Activated T-cell treated with anti-CD3 and anti-CD28 coated beads, Interleukin-2, amount 50 U/mL, for 72 hours (primary cell): ENCODE results near the gene KIF14. TPM values are rescaled to one million over a fixed set of nuclear protein-coding genes. Genes with fewer than 3 reads are reported as not detected.
A peak's percentile ranks its signal among the peaks of the same experiment; 100 is the strongest.
"Not testable (repeated sequence)": the region's sequence is repeated elsewhere in the genome, so short reads cannot be mapped to it uniquely, and the experiment has no call there.

Experiments used
- ATAC-seq, 2 donors: fragments of 150-1000 bp; cut with Tn5 transposase; replicated peaks in 1 of 2; 2 replicates each; pipeline ENCODE4 v1.10.0; 2021; ENCODE audit warnings: moderate library complexity in 2 of 2, mild to moderate bottlenecking in 1 of 2
- DNase-seq, 2 donors: peaks; one replicate each; pipeline ENCODE4 v3.0.0; 2021 to 2022; ENCODE audit warnings: mixed read lengths in 1 of 2
- H3K27ac Mint-ChIP-seq: one replicate; pipeline ENCODE4 v1.8.0; 2022; ENCODE audit warnings: mild to moderate bottlenecking, moderate library complexity, mixed read lengths
- H3K27me3 Mint-ChIP-seq: one replicate; pipeline ENCODE4 v1.8.0; 2022; ENCODE audit warnings: low read depth, mixed read lengths
- H3K36me3 Mint-ChIP-seq, 2 donors: one replicate each; pipeline ENCODE4 v1.8.0; 2022; ENCODE audit warnings: mixed read lengths in 2 of 2, mild to moderate bottlenecking in 1 of 2; ENCODE audit not compliant: insufficient read depth in 2 of 2
- H3K4me1 Mint-ChIP-seq: one replicate; pipeline ENCODE4 v1.8.0; 2022; ENCODE audit warnings: low read depth, mixed read lengths
- H3K4me3 Mint-ChIP-seq, 2 donors: one replicate each; pipeline ENCODE4 v1.8.0; 2022; ENCODE audit warnings: mild to moderate bottlenecking in 2 of 2, mixed read lengths in 2 of 2, moderate library complexity in 2 of 2
- H3K9me3 Mint-ChIP-seq, 2 donors: one replicate each; pipeline ENCODE4 v1.8.0; 2022; ENCODE audit warnings: mixed read lengths in 2 of 2
- total RNA-seq, 2 donors: library from RNA; stranded (reverse); gene quantifications; one replicate each; pipeline ENCODE4 v1.2.3, GENCODE V29; 2022

The KIF14 gene
- total RNA-seq, 2 donors from 2014 or later, result 15.8 to 20.1 TPM

DNA sequence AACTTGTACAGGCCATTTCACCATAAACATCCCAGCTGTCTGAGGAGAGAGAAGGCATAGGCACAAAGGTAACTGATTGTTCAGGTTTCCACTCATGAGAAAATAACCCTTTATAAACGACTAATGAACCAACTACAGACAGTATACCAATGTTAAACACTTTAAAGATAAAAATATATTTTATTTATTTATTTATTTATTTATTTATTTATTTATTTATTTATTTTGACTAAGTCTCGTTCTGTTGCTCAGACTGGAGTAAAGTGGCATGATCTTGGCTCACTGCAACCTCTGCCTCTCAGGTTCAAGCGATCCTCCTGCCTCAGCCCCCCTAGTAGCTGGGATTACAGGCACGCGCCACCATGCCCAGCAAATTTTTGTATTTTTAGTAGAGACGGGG lies 67.8 kb downstream of the KIF14 start:
- not testable (repeated sequence) for H3K9me3 Mint-ChIP-seq, H3K4me1 Mint-ChIP-seq, ATAC-seq, H3K36me3 Mint-ChIP-seq, DNase-seq, H3K4me3 Mint-ChIP-seq, H3K27ac Mint-ChIP-seq, H3K27me3 Mint-ChIP-seq

GRCh38 chr1:200550367-200550766 lies 70.2 kb downstream of the KIF14 start:
- no peaks in the 10 kb centered on the region for H3K9me3 Mint-ChIP-seq
- H3K27me3 Mint-ChIP-seq, result peaks cover 7% of the 10 kb centered on the region
- no peak overlapping the region for H3K27ac Mint-ChIP-seq
- DNase-seq (no peak), ATAC-seq (no peak)
- no peak overlapping the region for H3K4me3 Mint-ChIP-seq
- H3K36me3 Mint-ChIP-seq, result peaks cover 4 to 5% of the 10 kb centered on the region in 2 donors
- peaks cover 22% of the 10 kb centered on the region for H3K4me1 Mint-ChIP-seq

- Mint-ChIP-seq H3K4me1 (peaks cover 22% of the 10 kb centered on the region), H3K4me3 (no peak overlapping the region), H3K27ac (no peak overlapping the region), H3K36me3 (no peaks in the 10 kb centered on the region), H3K27me3 (peaks cover 7% of the 10 kb centered on the region), H3K9me3 (no peaks in the 10 kb centered on the region)
- no peak for DNase-seq
- ATAC-seq, result no peak
Measured at GRCh38 chr1:200547386-200547785, 73.2 kb downstream of the KIF14 start.

GRCh38 chr1:200546577-200546976 lies 74.0 kb downstream of the KIF14 start:
- no peak overlapping the region for H3K27ac Mint-ChIP-seq
- H3K9me3 Mint-ChIP-seq, result no peaks in the 10 kb centered on the region
- no peak for DNase-seq
- H3K4me3 Mint-ChIP-seq, result no peak overlapping the region
- H3K4me1 Mint-ChIP-seq, result peaks cover 22% of the 10 kb centered on the region
- H3K36me3 Mint-ChIP-seq, result no peaks in the 10 kb centered on the region
- peaks cover 7% of the 10 kb centered on the region for H3K27me3 Mint-ChIP-seq
- no peak for ATAC-seq

GRCh38 chr1:200542162-200542561 lies 78.4 kb downstream of the KIF14 start:
- ATAC-seq (no peak), DNase-seq (no peak)
- Mint-ChIP-seq H3K27me3 (peaks cover 7% of the 10 kb centered on the region), H3K36me3 (no peaks in the 10 kb centered on the region), H3K9me3 (peaks cover 3% of the 10 kb centered on the region in 2 donors), H3K4me3 (no peak overlapping the region), H3K27ac (no peak overlapping the region), H3K4me1 (peaks cover 11% of the 10 kb centered on the region)

- no peak for ATAC-seq
- H3K4me1 Mint-ChIP-seq, result no peaks in the 10 kb centered on the region
- H3K27me3 Mint-ChIP-seq, result no peaks in the 10 kb centered on the region
- no peak for DNase-seq
- H3K9me3 Mint-ChIP-seq, result peaks cover 3% of the 10 kb centered on the region in 2 donors
- no peak overlapping the region for H3K4me3 Mint-ChIP-seq
- no peaks in the 10 kb centered on the region for H3K36me3 Mint-ChIP-seq
- H3K27ac Mint-ChIP-seq, result no peak overlapping the region
Measured at GRCh38 chr1:200540281-200540680, 80.3 kb downstream of the KIF14 start.

DNA sequence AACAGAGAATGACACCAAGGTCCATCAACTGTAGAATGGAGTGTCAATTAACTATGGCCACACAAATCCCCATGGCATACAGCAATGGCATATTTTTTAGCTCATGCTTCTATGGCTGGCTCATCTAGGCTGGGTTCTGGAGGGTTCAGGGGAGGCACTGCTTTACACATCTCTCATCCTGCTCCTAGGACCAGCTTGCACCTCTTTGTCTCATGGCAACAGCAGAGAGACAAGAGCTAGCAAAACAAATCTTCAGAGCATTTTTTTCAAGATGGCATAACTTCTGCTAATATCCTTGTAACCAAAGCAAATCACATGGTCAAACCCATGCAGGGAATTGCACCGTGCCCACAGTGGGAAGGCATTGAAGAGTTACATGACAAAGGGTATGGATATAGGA lies 82.4 kb downstream of the KIF14 start:
- DNase-seq (no peak), ATAC-seq (no peak)
- H3K9me3 Mint-ChIP-seq, result peaks cover 3% of the 10 kb centered on the region in 2 donors
- no peak overlapping the region for H3K27ac Mint-ChIP-seq
- no peaks in the 10 kb centered on the region for H3K36me3 Mint-ChIP-seq
- H3K4me1 Mint-ChIP-seq, result no peaks in the 10 kb centered on the region
- no peaks in the 10 kb centered on the region for H3K27me3 Mint-ChIP-seq
- H3K4me3 Mint-ChIP-seq, result no peak overlapping the region

DNA sequence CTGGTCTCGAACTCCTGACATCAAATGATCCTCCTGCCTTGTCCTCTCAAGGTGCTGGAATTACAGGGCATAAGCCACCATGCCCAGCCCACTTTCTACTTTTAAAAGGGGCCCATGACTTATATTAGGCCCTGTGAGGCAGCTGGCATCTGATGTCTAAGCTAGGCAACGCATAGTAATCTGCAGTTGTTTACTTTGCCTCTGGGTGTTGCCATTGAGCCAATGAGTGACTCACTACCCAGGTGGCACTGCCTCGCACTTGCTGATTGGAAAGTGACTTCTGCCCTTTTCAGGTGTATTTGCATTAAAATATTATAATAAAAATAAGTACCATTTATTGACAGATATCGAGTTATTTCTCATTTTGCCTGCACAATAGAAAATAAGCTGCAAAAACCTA lies 84.9 kb downstream of the KIF14 start:
- H3K9me3 Mint-ChIP-seq, result peaks cover 3% of the 10 kb centered on the region in 2 donors
- H3K27ac Mint-ChIP-seq, result no peak overlapping the region
- ATAC-seq (peak; percentile 75 to 78), DNase-seq (peak; percentile 17 to 23)
- H3K27me3 Mint-ChIP-seq, result no peaks in the 10 kb centered on the region
- no peaks in the 10 kb centered on the region for H3K36me3 Mint-ChIP-seq
- no peak overlapping the region for H3K4me3 Mint-ChIP-seq
- peaks cover 7% of the 10 kb centered on the region for H3K4me1 Mint-ChIP-seq

GRCh38 chr1:200530623-200531261 lies 89.8 kb downstream of the KIF14 start:
- Mint-ChIP-seq H3K27ac (no peak overlapping the region), H3K9me3 (no peaks in the 10 kb centered on the region), H3K4me3 (peak overlapping the region; percentile 45 to 61), H3K27me3 (no peaks in the 10 kb centered on the region), H3K4me1 (peaks cover 27% of the 10 kb centered on the region), H3K36me3 (no peaks in the 10 kb centered on the region)
- peak; percentile 16 to 22 for DNase-seq
- ATAC-seq, result peak; percentile 69 to 71

- Mint-ChIP-seq H3K9me3 (no peaks in the 10 kb centered on the region), H3K36me3 (no peaks in the 10 kb centered on the region), H3K4me3 (no peak overlapping the region), H3K4me1 (peaks cover 27% of the 10 kb centered on the region), H3K27me3 (no peaks in the 10 kb centered on the region), H3K27ac (no peak overlapping the region)
- ATAC-seq, result no peak
- no peak for DNase-seq
Measured at GRCh38 chr1:200528858-200529606, 91.5 kb downstream of the KIF14 start.

DNA sequence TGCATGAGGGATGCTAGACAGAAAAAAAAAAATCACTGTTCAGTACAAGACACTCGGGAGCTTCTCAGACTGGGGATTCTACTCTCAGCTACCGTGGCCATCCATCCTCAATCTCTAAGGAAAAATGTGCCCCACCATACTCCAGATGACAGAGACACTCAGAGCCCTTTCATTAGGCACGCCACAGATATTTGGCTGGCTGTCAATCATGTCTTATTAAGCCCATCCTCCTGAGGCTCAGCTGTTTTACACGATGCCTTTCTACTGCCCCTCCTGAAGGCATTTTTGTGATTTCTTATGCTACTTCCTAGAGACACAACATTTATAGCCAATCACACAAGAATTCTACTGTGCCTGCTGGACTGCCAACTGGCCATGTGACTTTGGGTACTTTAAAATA lies 92.9 kb downstream of the KIF14 start:
- no peaks in the 10 kb centered on the region for H3K9me3 Mint-ChIP-seq
- no peak overlapping the region for H3K27ac Mint-ChIP-seq
- no peak for ATAC-seq
- H3K4me3 Mint-ChIP-seq, result no peak overlapping the region
- H3K4me1 Mint-ChIP-seq, result peaks cover 27% of the 10 kb centered on the region
- DNase-seq, result no peak
- no peaks in the 10 kb centered on the region for H3K27me3 Mint-ChIP-seq
- H3K36me3 Mint-ChIP-seq, result no peaks in the 10 kb centered on the region

GRCh38 chr1:200526709-200527612 lies 93.6 kb downstream of the KIF14 start:
- Mint-ChIP-seq H3K4me1 (peaks cover 27% of the 10 kb centered on the region), H3K4me3 (no peak overlapping the region), H3K27me3 (no peaks in the 10 kb centered on the region), H3K9me3 (no peaks in the 10 kb centered on the region), H3K27ac (no peak overlapping the region), H3K36me3 (no peaks in the 10 kb centered on the region)
- DNase-seq (no peak), ATAC-seq (no peak)
